ENCODE results near the gene KRT5.

DNA sequence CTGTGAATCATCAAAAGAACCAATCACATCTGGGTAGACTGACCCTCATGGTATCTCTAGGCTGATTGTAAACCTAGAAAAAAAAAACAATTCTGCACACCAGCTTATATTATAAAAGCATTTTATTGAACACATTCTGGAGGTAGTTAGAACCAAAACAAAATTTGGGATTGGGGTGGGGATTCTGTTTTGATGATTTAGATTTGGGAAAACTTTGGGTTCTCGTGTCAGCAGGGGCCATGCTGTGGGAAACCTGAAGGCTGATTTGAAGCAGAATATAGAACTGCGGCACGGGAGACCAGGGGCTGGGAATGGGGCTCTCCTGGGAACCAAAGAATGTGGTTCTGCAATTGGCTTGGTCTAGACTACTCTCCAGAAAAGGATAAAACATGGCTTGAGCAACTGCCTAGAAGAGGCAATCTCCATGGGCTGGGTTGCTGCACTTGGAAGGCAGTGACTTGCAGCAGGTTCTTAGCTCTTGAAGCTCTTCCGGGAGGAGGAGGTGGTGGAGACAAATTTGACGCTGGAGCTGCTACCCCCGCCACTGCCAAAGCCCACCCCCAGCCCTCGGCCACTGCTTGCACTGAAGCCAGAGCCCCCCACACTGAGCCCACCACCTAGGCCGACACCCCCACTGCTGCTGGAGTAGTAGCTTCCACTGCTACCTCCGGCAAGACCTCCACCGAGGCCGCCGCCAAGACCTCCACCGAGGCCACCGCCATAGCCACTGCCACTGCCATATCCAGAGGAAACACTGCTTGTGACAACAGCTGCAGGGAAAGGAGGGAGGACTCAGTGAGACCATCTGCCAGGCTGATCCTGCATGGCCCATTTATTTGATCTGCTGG lies 5.5 kb downstream of the KRT5 start:
- no peak for TF ChIP-seq EZH2 (IDR thresholded peaks at IDR 0.05; ENCODE audit: low read depth)
- TF ChIP-seq CTCF (conservative IDR thresholded peaks at IDR 0.05): no peak

Measured in PC-9 (cell line).